Measurements from ENCODE around the gene ENTREP3.
"Not testable (repeated sequence)": the region's sequence is repeated elsewhere in the genome, so short reads cannot be mapped to it uniquely, and the experiment has no call there.

Gene ENTREP3

GRCh38 chr1:155255243-155256007 lies at the start of gene ENTREP3:
TSS of gene ENTREP3 (minus strand) at chr1:155255483. CDS start at chr1:155254877, 606 bp downstream.
- peak; percentile 52 for DNase-seq (ENCODE audit: low read depth)

GRCh38 chr1:155304558-155305063 lies 49.3 kb upstream of the ENTREP3 start:
- no peak for DNase-seq (ENCODE audit: low read depth)

- DNase-seq (ENCODE audit: low read depth): no peak
Observed at GRCh38 chr1:155301342-155301841, 46.1 kb upstream of the ENTREP3 start, which contains the start of gene PKLR. TSS of gene PKLR (minus strand) at chr1:155301438. CDS start at chr1:155301395, 43 bp downstream.

- no peak for DNase-seq (ENCODE audit: low read depth)
Observed at GRCh38 chr1:155300553-155301329, 45.5 kb upstream of the ENTREP3 start.

GRCh38 chr1:155300024-155300423 lies 44.7 kb upstream of the ENTREP3 start:
- DNase-seq (ENCODE audit: low read depth): no peak

GRCh38 chr1:155297384-155297783 lies 42.1 kb upstream of the ENTREP3 start:
- no peak for DNase-seq (ENCODE audit: low read depth)

GRCh38 chr1:155296661-155297060 lies 41.4 kb upstream of the ENTREP3 start:
- DNase-seq (ENCODE audit: low read depth): no peak

GRCh38 chr1:155295942-155296267 lies 40.6 kb upstream of the ENTREP3 start:
- DNase-seq (ENCODE audit: low read depth): no peak

GRCh38 chr1:155295183-155295941 lies 40.1 kb upstream of the ENTREP3 start:
- no peak for DNase-seq (ENCODE audit: low read depth)

- no peak for DNase-seq (ENCODE audit: low read depth)
Observed at GRCh38 chr1:155294520-155295182, 39.4 kb upstream of the ENTREP3 start.

GRCh38 chr1:155293086-155293749 lies 37.9 kb upstream of the ENTREP3 start:
- DNase-seq (ENCODE audit: low read depth): no peak

GRCh38 chr1:155291006-155291405 lies 35.7 kb upstream of the ENTREP3 start:
- DNase-seq (ENCODE audit: low read depth): not testable (repeated sequence)

- DNase-seq (ENCODE audit: low read depth): no peak
Observed at GRCh38 chr1:155287987-155288543, 32.8 kb upstream of the ENTREP3 start.

GRCh38 chr1:155286544-155286943 lies 31.3 kb upstream of the ENTREP3 start:
- no peak for DNase-seq (ENCODE audit: low read depth)

- DNase-seq (ENCODE audit: low read depth): no peak
Observed at GRCh38 chr1:155285631-155286044, 30.4 kb upstream of the ENTREP3 start.

- no peak for DNase-seq (ENCODE audit: low read depth)
Observed at GRCh38 chr1:155285063-155285462, 29.8 kb upstream of the ENTREP3 start.

- no peak for DNase-seq (ENCODE audit: low read depth)
Observed at GRCh38 chr1:155284476-155284875, 29.2 kb upstream of the ENTREP3 start.

- DNase-seq (ENCODE audit: low read depth): no peak
Observed at GRCh38 chr1:155282488-155283091, 27.3 kb upstream of the ENTREP3 start.

GRCh38 chr1:155279268-155279667 lies 24.0 kb upstream of the ENTREP3 start:
- no peak for DNase-seq (ENCODE audit: low read depth)

- DNase-seq (ENCODE audit: low read depth): no peak
Observed at GRCh38 chr1:155278689-155279160, 23.4 kb upstream of the ENTREP3 start.

Measured in activated T-helper 1 cell treated with Interleukin-2 at 50 U/mL for 16 hours (primary cell).